ENCODE data around the gene AUH. TPM values are rescaled to one million over a fixed set of nuclear protein-coding genes. Genes with fewer than 3 reads are reported as not detected.

The AUH gene
- polyA plus RNA-seq, 1 donor from 2014 or later: 42.6 TPM

GRCh38 chr9:91217388-91217787 is 144.3 kb downstream of the AUH start:
- H3K27me3 ChIP-seq (ENCODE audit: insufficient read depth, low read depth, low read length): no peaks in the 10 kb centered on the region
- H3K36me3 ChIP-seq (ENCODE audit: insufficient read depth, low read length): no peaks in the 10 kb centered on the region
- H3K9me2 ChIP-seq (ENCODE audit: insufficient read depth, low read length): no peaks in the 10 kb centered on the region
- H3K4me2 ChIP-seq (ENCODE audit: low read length): no peak overlapping the region
- H3K9ac ChIP-seq (ENCODE audit: low read length): no peak overlapping the region
- H3K79me2 ChIP-seq (replicated peaks; ENCODE audit: insufficient read depth, low read length): no peaks in the 10 kb centered on the region
- no peaks in the 10 kb centered on the region for H3F3A ChIP-seq (ENCODE audit: insufficient read depth, low read length, poor library complexity, severe bottlenecking)
- no peaks in the 10 kb centered on the region for H3K9me3 ChIP-seq (ENCODE audit: low read length)
- TF ChIP-seq EP300 (conservative IDR thresholded peaks at IDR 0.05; ENCODE audit: poor library complexity, severe bottlenecking) (no peak), SMC3 (conservative IDR thresholded peaks at IDR 0.05; ENCODE audit: poor library complexity) (no peak), POLR2AphosphoS5 (IDR thresholded peaks at IDR 0.05) (no peak), TAF1 (IDR thresholded peaks at IDR 0.05; ENCODE audit: low read depth) (no peak), RAD21 (conservative IDR thresholded peaks at IDR 0.05) (no peak), MXI1 (conservative IDR thresholded peaks at IDR 0.05; ENCODE audit: poor library complexity, severe bottlenecking) (no peak), EZH2 (IDR thresholded peaks at IDR 0.05; ENCODE audit: borderline replicate concordance, insufficient read depth, low read length, poor library complexity, severe bottlenecking) (no peak), CTCF (IDR thresholded peaks at IDR 0.05; ENCODE audit: poor library complexity, severe bottlenecking) (no peak), REST (IDR thresholded peaks at IDR 0.05; ENCODE audit: borderline replicate concordance) (no peak)
- H4K20me1 ChIP-seq (ENCODE audit: insufficient read depth): no peaks in the 10 kb centered on the region
- no peak overlapping the region for H2AFZ ChIP-seq (ENCODE audit: low read depth, low read length)
- H3K27ac ChIP-seq (ENCODE audit: low read length): no peak overlapping the region
- no peak overlapping the region for H3K4me3 ChIP-seq (ENCODE audit: low read length)

- H2AFZ ChIP-seq (ENCODE audit: low read depth, low read length): no peak overlapping the region
Measured at GRCh38 chr9:91214867-91215266, 146.9 kb downstream of the AUH start.

More at GRCh38 chr9:91214867-91215266, 146.9 kb downstream of the AUH start:
- Histone ChIP-seq H3K27me3 (ENCODE audit: insufficient read depth, low read depth, low read length) (no peaks in the 10 kb centered on the region), H4K20me1 (ENCODE audit: insufficient read depth) (no peaks in the 10 kb centered on the region), H3K79me2 (replicated peaks; ENCODE audit: insufficient read depth, low read length) (no peaks in the 10 kb centered on the region), H3F3A (ENCODE audit: insufficient read depth, low read length, poor library complexity, severe bottlenecking) (no peaks in the 10 kb centered on the region), H3K9me3 (ENCODE audit: low read length) (no peaks in the 10 kb centered on the region), H3K4me2 (ENCODE audit: low read length) (no peak overlapping the region), H3K9ac (ENCODE audit: low read length) (no peak overlapping the region), H3K36me3 (ENCODE audit: insufficient read depth, low read length) (no peaks in the 10 kb centered on the region), H3K9me2 (ENCODE audit: insufficient read depth, low read length) (no peaks in the 10 kb centered on the region), H3K4me3 (ENCODE audit: low read length) (no peak overlapping the region), H3K27ac (ENCODE audit: low read length) (no peak overlapping the region)
- TF ChIP-seq REST (IDR thresholded peaks at IDR 0.05; ENCODE audit: borderline replicate concordance): no peak
- no peak for TF ChIP-seq SMC3 (conservative IDR thresholded peaks at IDR 0.05; ENCODE audit: poor library complexity)
- TF ChIP-seq RAD21 (conservative IDR thresholded peaks at IDR 0.05): no peak
- TF ChIP-seq POLR2AphosphoS5 (IDR thresholded peaks at IDR 0.05): no peak
- TF ChIP-seq CTCF (IDR thresholded peaks at IDR 0.05; ENCODE audit: poor library complexity, severe bottlenecking): no peak
- no peak for TF ChIP-seq MXI1 (conservative IDR thresholded peaks at IDR 0.05; ENCODE audit: poor library complexity, severe bottlenecking)
- TF ChIP-seq EP300 (conservative IDR thresholded peaks at IDR 0.05; ENCODE audit: poor library complexity, severe bottlenecking): no peak
